SK-N-MC (cell line): ENCODE measurements around the gene CHCHD5.
"Not testable (repeated sequence)": the region's sequence is repeated elsewhere in the genome, so short reads cannot be mapped to it uniquely, and the experiment has no call there.

Experiments used
- DNase-seq: peaks from one replicate; pipeline ENCODE4 v3.0.0-alpha.2; 2011; ENCODE audit warnings: low read depth, low spot score
- H3K27ac ChIP-seq: fragments of 200-600 bp; sonication (generic); 2 replicates; pipeline ENCODE4 v1.5.1; 2016; ENCODE audit warnings: mixed run types
- H3K36me3 ChIP-seq: fragments of 200-600 bp; sonication (generic); 2 replicates; pipeline ENCODE4 v1.6.1; 2017; ENCODE audit warnings: antibody characterized with exemption, low read length, mixed read lengths; ENCODE audit not compliant: insufficient read depth
- H3K4me3 ChIP-seq: fragments of 200-600 bp; sonication (generic); 2 replicates; pipeline ENCODE4 v1.5.1; 2016
- H3K9ac ChIP-seq: fragments of 200-600 bp; sonication (generic); 2 replicates; pipeline ENCODE4 v1.8.0; 2017; ENCODE audit warnings: mixed run types, mixed read lengths; ENCODE audit not compliant: insufficient read length
- H3K9me3 ChIP-seq: fragments of 200-600 bp; sonication (generic); 2 replicates; pipeline ENCODE4 v1.6.1; 2017; ENCODE audit warnings: low read depth, mild to moderate bottlenecking, antibody characterized with exemption, low read length, moderate library complexity, mixed read lengths
- EZH2 ChIP-seq: fragments of 200-600 bp; sonication (generic); IDR thresholded peaks from one replicate; pipeline ENCODE4 v1.6.1; 2017; ENCODE audit warnings: antibody characterized with exemption
- FOXP2 ChIP-seq: optimal IDR thresholded peaks from 2 replicates; pipeline ENCODE3; 2011; ENCODE audit warnings: mild to moderate bottlenecking, moderate library complexity; ENCODE audit not compliant: insufficient read depth; ENCODE audit errors: extremely low read length, control extremely low read depth
- POLR2AphosphoS5 ChIP-seq: IDR thresholded peaks from 2 replicates; pipeline ENCODE4 v1.6.1; 2012; ENCODE audit warnings: mild to moderate bottlenecking, low read depth, low read length, borderline replicate concordance

Gene CHCHD5

GRCh38 chr2:112542984-112543661 lies 41.3 kb upstream of the CHCHD5 start:
- Histone ChIP-seq H3K4me3 (peak overlapping the region; percentile 90), H3K9me3 (no peaks in the 10 kb centered on the region), H3K9ac (peak overlapping the region; percentile 79), H3K36me3 (peaks cover 19% of the 10 kb centered on the region), H3K27ac (no peak overlapping the region)
- DNase-seq = no peak
- TF ChIP-seq EZH2 (no peak), FOXP2 (no peak), POLR2AphosphoS5 (no peak)

GRCh38 chr2:112547333-112547732 lies 37.1 kb upstream of the CHCHD5 start:
- H3K36me3 ChIP-seq = peaks cover 62% of the 10 kb centered on the region

GRCh38 chr2:112548980-112549379 lies 35.4 kb upstream of the CHCHD5 start:
- TF ChIP-seq EZH2 (no peak), POLR2AphosphoS5 (no peak), FOXP2 (no peak)
- Histone ChIP-seq H3K9me3 (no peaks in the 10 kb centered on the region), H3K36me3 (peaks cover 78% of the 10 kb centered on the region), H3K4me3 (no peak overlapping the region), H3K27ac (no peak overlapping the region), H3K9ac (no peak overlapping the region)
- DNase-seq = no peak

More at GRCh38 chr2:112547333-112547732, 37.1 kb upstream of the CHCHD5 start:
- TF ChIP-seq EZH2 = no peak
- TF ChIP-seq POLR2AphosphoS5 = no peak
- TF ChIP-seq FOXP2 = no peak
- H3K9me3 ChIP-seq = no peaks in the 10 kb centered on the region
- H3K27ac ChIP-seq = no peak overlapping the region
- H3K9ac ChIP-seq = no peak overlapping the region
- no peak for DNase-seq
- H3K4me3 ChIP-seq = no peak overlapping the region

- no peak for DNase-seq
- H3K9ac ChIP-seq = no peak overlapping the region
- peaks cover 83% of the 10 kb centered on the region for H3K36me3 ChIP-seq
- H3K9me3 ChIP-seq = no peaks in the 10 kb centered on the region
- TF ChIP-seq POLR2AphosphoS5 (no peak), EZH2 (no peak), FOXP2 (no peak)
- H3K4me3 ChIP-seq = no peak overlapping the region
- no peak overlapping the region for H3K27ac ChIP-seq
Observed at GRCh38 chr2:112566104-112566503, 18.3 kb upstream of the CHCHD5 start.

- not testable (repeated sequence) for H3K9me3 ChIP-seq, H3K27ac ChIP-seq, DNase-seq, H3K4me3 ChIP-seq, H3K9ac ChIP-seq
- peaks cover 83% of the 10 kb centered on the region for H3K36me3 ChIP-seq
Observed at GRCh38 chr2:112566508-112566907, 17.9 kb upstream of the CHCHD5 start.

- Histone ChIP-seq H3K36me3 (peaks cover 96% of the 10 kb centered on the region), H3K27ac (peak overlapping the region; percentile 81; the same call in 1 of the 2 replicates), H3K9ac (peak overlapping the region; percentile 59), H3K9me3 (no peaks in the 10 kb centered on the region), H3K4me3 (no peak overlapping the region)
- TF ChIP-seq EZH2 (no peak), POLR2AphosphoS5 (no peak), FOXP2 (no peak)
- DNase-seq = no peak
Observed at GRCh38 chr2:112572005-112572404, 12.4 kb upstream of the CHCHD5 start.

- no peak overlapping the region for H3K9ac ChIP-seq
- H3K9me3 ChIP-seq = no peaks in the 10 kb centered on the region
- no peak overlapping the region for H3K4me3 ChIP-seq
- no peak for TF ChIP-seq POLR2AphosphoS5
- TF ChIP-seq EZH2 = no peak
- no peak for TF ChIP-seq FOXP2
- peaks cover 40% of the 10 kb centered on the region for H3K36me3 ChIP-seq
- no peak for DNase-seq
- 0 out of 2 replicates have a peak overlapping the region, but pooled peaks have one; percentile 25 for H3K27ac ChIP-seq
Observed at GRCh38 chr2:112577756-112578155, 6.7 kb upstream of the CHCHD5 start.

- Histone ChIP-seq H3K9ac (no peak overlapping the region), H3K36me3 (peaks cover 26% of the 10 kb centered on the region), H3K9me3 (no peaks in the 10 kb centered on the region), H3K4me3 (no peak overlapping the region), H3K27ac (no peak overlapping the region)
- no peak for DNase-seq
- TF ChIP-seq EZH2 = no peak
- no peak for TF ChIP-seq FOXP2
- no peak for TF ChIP-seq POLR2AphosphoS5
Observed at GRCh38 chr2:112579241-112579640, 5.2 kb upstream of the CHCHD5 start.

GRCh38 chr2:112580084-112580483 lies 4.3 kb upstream of the CHCHD5 start:
- Histone ChIP-seq H3K27ac (no peak overlapping the region), H3K36me3 (peaks cover 18% of the 10 kb centered on the region), H3K9me3 (no peaks in the 10 kb centered on the region), H3K4me3 (no peak overlapping the region), H3K9ac (no peak overlapping the region)
- TF ChIP-seq POLR2AphosphoS5 (no peak), EZH2 (no peak), FOXP2 (no peak)
- DNase-seq = no peak
